Mucosa of stomach (tissue), 1 donor: ENCODE results near the gene NOXA1.

ENCODE experiments used
- H3K27me3 ChIP-seq: one replicate; pipeline ENCODE4 v1.7.0; 2013; ENCODE audit warnings: mild to moderate bottlenecking, low read length; ENCODE audit not compliant: control insufficient read depth, insufficient read depth
- H3K36me3 ChIP-seq: one replicate; pipeline ENCODE4 v1.7.0; 2013; ENCODE audit warnings: low read length; ENCODE audit not compliant: control insufficient read depth, insufficient read depth
- H3K4me1 ChIP-seq: one replicate; pipeline ENCODE4 v1.7.0; 2013; ENCODE audit warnings: mild to moderate bottlenecking, low read length; ENCODE audit not compliant: control insufficient read depth, insufficient read depth
- H3K4me3 ChIP-seq: one replicate; pipeline ENCODE4 v1.7.0; 2013; ENCODE audit warnings: low read length
- H3K9ac ChIP-seq: one replicate; pipeline ENCODE4 v1.7.0; 2013; ENCODE audit warnings: mild to moderate bottlenecking, low read length, moderate library complexity
- H3K9me3 ChIP-seq: one replicate; pipeline ENCODE4 v1.7.0; 2013; ENCODE audit warnings: mild to moderate bottlenecking, low read length, moderate library complexity; ENCODE audit not compliant: control insufficient read depth
- donor health status: Pancreatic carcinoma.

The NOXA1 gene

DNA sequence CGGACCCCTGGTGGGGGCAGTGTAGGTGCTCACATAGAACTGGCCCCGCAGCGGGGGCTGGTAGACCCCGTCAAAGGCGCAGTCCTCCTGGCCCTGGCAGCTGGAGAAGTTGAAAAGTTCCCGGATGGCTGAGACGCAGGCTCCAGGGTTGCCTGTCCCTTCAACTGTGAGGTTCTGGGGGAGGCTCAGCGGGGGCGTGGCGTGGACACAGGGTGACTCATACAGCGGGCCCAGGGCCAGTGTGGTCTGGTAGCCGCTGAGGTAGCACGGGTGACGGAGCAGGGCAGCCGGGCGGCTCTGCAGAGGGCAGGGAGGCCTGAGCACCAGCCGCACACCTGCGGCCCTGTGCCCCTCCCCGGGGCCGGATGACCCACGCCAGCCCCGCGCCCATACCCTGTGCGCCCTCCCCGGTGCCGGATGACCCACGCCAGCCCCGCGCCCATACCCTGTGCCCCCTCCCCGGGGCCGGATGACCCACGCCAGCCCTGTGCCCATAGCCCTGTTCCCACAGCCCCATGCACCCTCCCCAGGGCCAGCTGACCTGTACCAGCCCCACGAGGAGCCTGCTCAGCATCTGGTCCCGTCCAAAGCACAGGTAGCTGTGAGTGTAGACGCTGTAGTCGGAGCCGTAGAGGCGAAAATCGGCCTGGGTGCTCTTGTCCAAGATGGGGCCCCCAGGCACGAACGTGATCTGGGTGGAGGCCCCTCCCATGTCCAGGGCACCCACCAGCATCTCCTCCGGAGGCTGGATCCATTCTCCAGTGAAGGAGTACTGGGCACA lies 13.0 kb downstream of the NOXA1 start:
- Histone ChIP-seq H3K4me3 (peak overlapping the region; percentile 72), H3K27me3 (no peaks in the 10 kb centered on the region), H3K9ac (peak overlapping the region; percentile 83)

DNA sequence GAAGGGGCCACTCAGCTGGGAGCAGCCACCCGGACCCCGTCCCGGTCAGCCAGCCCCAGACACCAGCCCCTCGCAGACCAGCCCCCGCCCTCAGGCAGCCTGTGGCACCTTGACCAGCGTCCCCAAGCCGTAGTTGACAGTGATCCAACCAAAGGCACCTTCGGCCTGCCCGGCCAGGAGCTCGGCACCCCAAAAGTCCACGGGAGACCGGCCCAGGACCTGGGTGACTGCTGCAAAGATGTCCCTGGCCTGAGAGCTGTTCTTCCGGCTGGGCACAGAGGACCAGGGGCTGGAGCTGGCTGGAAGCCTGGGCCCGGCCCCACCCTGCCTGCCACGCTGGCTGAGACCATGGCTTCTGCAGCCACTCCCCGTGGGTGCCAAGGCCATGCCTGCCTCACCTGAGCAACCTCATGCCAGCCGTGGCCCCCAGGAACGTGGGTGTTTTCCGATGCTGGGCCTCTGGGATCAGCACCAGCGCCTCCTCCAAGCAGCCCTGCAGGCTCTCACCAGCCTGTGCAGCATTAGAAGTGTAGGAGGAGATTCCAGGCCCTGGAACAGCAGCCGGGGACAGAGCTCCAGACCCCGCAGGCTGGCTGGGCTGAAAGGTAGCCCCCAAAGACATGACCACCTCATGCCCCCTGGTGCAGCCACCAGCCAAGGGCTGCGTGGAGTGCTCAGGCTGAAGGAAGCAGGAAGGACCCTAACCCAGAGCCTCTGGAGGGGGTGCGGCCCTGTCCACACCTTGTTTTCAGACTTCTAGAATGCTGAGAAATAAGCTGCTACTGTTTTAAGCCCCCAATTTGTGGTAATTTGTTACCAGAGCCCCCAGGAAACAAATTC lies 13.8 kb downstream of the NOXA1 start:
- Histone ChIP-seq H3K27me3 (no peaks in the 10 kb centered on the region), H3K36me3 (no peaks in the 10 kb centered on the region), H3K4me1 (peaks cover 43% of the 10 kb centered on the region), H3K9me3 (no peaks in the 10 kb centered on the region), H3K9ac (peak overlapping the region; percentile 78), H3K4me3 (peak overlapping the region; percentile 72)

More for the DNA sequence above, 13.0 kb downstream of the NOXA1 start:
- H3K4me1 ChIP-seq = peaks cover 43% of the 10 kb centered on the region
- H3K36me3 ChIP-seq = no peaks in the 10 kb centered on the region
- no peaks in the 10 kb centered on the region for H3K9me3 ChIP-seq

DNA sequence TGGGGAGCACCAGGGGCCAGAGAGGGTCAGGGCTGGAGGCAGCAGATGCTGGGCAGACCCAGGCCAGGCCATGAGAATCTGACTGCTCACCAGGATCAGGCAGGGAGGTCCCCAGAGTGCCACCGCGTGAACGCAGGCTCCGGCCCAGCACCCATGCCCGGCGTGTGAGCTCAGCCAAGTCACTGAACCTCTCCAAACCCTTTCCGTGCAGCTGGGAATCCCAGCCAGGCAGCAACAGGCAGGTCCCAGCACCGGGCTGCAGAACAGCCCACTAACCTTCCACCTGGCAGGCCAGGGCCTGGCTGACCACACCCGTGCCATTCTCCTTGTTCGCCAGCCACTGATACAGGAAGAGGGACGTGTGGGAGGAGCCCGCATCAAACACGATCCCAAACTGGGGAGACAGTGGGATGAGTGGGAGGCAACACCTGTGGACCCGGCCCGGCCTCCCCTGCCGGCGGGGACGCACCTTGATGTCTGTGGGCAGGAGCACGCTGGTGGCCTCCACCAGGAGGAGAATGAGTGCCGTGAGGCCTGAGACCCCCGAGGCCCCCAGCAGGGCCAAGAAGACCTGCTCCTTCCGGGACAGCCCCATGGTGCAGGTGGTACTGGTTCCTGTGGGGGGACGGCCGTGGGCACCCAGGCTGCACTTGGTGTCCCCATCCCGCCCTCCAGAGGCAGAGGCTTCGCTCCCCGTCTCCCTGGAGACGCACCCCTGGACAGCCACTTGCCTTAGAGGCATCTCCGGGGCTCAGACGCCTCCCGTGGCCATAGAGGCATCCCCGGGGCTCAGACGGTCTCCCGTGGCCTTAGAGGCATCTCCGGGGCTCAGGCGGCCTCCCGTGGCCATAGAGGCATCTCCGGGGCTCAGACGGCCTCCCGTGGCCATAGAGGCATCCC lies 14.7 kb downstream of the NOXA1 start:
- Histone ChIP-seq H3K9ac (peak overlapping the region; percentile 78), H3K4me1 (peaks cover 43% of the 10 kb centered on the region), H3K36me3 (no peaks in the 10 kb centered on the region), H3K9me3 (no peaks in the 10 kb centered on the region), H3K4me3 (no peak overlapping the region), H3K27me3 (no peaks in the 10 kb centered on the region)

DNA sequence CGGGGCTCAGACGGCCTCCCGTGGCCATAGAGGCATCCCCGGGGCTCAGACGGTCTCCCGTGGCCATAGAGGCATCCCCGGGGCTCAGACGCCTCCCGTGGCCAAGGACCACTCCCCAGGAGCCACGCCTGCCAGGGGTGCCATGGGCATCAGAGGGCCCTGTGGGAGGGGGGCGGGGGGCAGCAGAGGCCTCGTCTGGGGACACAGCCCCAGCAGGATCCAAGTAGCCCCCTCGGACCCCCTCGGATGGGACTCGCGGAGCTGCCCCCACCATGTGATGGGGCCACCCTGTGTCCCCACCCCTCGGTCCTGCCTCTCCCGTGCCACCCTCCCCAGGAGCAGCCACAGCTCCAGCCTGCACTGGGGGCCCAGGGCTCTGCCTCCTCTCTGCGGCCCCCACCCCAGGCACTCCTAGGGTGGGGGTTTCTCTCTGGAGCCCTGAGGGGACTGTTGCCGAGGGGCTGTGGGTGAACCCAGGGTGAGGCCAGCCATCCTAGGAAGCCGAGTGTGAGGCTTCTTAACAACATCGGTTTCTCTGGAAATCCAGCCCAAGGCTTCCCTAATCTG lies 15.5 kb downstream of the NOXA1 start:
- H3K36me3 ChIP-seq = no peaks in the 10 kb centered on the region
- H3K4me1 ChIP-seq = peaks cover 43% of the 10 kb centered on the region
- no peak overlapping the region for H3K9ac ChIP-seq
- no peak overlapping the region for H3K4me3 ChIP-seq
- no peaks in the 10 kb centered on the region for H3K27me3 ChIP-seq
- no peaks in the 10 kb centered on the region for H3K9me3 ChIP-seq

DNA sequence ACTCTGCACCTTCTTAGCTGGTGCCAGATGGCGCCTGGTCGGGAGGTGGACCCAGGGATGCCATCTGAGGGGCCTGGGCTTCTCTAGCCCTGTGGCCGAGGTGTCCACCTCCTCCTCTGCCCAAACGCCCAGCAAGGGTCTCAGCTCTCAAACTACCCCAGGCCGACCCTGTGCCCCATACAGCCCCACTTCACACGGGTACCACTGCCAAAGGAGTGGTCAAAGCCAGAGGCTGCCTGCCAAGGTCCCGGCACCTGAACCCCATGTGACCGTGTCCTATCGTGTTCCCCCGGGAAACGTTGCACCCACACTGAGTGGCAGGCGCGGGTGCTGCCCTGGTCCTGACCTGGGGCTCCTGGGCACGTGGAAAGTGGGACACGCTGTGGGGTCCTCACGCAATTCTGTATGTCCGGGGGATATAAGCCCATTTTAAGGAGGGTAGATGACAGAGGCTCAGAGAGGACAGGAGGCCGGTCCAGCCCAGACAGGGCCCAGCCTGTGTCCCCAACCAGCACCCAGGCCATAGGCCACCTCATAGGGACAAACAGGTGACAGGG lies 16.0 kb downstream of the NOXA1 start:
- Histone ChIP-seq H3K4me1 (peaks cover 43% of the 10 kb centered on the region), H3K9me3 (no peaks in the 10 kb centered on the region), H3K27me3 (no peaks in the 10 kb centered on the region), H3K36me3 (no peaks in the 10 kb centered on the region), H3K4me3 (no peak overlapping the region), H3K9ac (peak overlapping the region; percentile 34)

DNA sequence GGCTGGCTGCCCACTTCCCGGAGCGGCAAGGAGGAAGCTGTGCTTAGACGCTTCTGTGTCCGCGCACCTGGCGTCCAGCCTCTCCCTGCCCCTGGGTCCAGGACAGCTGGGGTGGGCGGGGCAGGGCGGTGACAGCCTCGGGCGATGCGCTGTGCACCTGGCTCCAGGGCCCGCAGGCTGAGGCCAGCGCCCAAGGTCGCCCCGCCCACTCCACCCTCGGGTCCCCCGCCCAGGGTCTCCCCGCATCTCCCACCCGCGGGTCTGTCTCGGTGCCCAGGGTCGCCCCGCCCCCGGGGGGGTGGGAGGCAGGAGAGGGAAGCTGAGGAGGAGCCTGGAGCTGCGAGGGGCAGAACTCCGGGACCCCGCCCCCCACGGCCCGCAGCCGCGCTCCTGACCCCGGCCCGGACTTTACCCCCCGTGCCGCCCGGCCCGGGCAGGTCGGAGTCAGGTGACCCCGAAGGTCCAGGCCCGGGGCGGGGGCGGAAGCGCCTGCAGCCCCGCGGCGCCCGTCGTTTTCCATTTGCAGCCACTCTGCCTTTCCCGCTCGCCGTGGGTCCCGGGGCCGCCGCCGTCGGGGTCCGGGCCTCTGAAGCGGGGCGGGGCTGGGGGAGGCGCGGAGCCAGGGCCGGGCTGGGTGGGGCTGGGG lies 18.2 kb downstream of the NOXA1 start, which contains the start of gene ENTPD8:
Gene ENTPD8, minus strand, starts transcription at position 69 of the 646 bp plus-strand sequence. CDS start 3,072 bp downstream, outside the sequence.
- no peaks in the 10 kb centered on the region for H3K9me3 ChIP-seq
- no peak within 1 kb of the TSS for H3K9ac ChIP-seq
- H3K27me3 ChIP-seq = peaks cover 6% of the 10 kb centered on the region
- peaks cover 41% of the 10 kb centered on the region for H3K4me1 ChIP-seq
- no peak within 1 kb of the TSS for H3K4me3 ChIP-seq
- no peaks in the 10 kb centered on the region for H3K36me3 ChIP-seq

DNA sequence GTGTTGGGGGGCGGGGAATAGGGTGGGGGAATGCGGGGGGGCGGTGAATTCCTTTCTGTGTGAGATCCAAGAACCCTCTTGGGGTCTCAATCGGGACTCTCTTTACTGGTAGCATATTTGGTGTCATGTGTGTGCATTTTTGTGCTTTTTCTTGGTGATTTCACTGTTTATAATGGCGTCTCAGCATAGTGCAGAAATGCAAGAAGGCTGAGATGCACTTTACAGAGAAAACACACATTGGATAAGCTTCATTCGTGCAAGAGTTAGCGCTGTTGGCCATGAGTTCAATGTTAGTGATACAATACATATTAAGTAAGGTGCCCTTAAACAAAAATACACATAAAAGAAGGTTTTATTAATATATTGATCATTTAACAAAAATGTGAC lies 18.7 kb downstream of the NOXA1 start:
- H3K9me3 ChIP-seq = no peaks in the 10 kb centered on the region
- no peaks in the 10 kb centered on the region for H3K36me3 ChIP-seq
- H3K4me3 ChIP-seq = no peak overlapping the region
- peaks cover 8% of the 10 kb centered on the region for H3K27me3 ChIP-seq
- H3K9ac ChIP-seq = no peak overlapping the region
- peaks cover 37% of the 10 kb centered on the region for H3K4me1 ChIP-seq

DNA sequence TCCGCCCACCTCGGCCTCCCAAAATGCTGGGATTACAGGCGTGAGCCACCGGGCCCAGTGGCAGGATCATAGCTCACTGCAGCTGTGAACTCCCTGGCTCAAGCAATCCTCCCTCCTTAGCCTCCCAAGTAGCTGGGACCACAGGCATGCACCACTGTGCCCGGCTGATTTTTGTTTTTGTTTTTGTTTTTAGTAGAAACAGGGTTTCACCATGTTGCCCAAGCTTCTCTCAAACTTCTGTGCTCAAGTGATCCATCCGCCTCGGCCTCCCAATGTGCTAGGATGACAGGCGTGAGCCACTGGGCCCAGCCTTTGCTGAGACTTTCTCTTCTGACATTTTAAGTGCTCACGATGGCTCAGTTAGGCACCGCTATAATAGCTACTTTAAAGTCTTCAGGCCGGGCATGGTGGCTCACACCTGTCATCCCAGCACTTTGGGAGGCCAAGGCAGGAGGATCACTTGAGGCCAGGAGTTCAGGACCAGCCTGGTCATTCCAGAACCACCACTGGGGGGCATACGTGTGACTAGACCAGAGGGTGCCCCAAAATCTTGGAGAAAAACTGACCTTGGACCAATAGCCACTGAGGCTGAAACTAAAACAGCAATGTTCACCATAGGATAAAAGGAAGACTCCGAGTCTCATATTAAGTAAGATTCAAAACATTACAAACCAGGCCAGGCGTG lies 21.1 kb downstream of the NOXA1 start:
- Histone ChIP-seq H3K27me3 (peaks cover 8% of the 10 kb centered on the region), H3K9ac (no peak overlapping the region), H3K4me3 (no peak overlapping the region), H3K36me3 (no peaks in the 10 kb centered on the region), H3K9me3 (no peaks in the 10 kb centered on the region), H3K4me1 (peaks cover 21% of the 10 kb centered on the region)

DNA sequence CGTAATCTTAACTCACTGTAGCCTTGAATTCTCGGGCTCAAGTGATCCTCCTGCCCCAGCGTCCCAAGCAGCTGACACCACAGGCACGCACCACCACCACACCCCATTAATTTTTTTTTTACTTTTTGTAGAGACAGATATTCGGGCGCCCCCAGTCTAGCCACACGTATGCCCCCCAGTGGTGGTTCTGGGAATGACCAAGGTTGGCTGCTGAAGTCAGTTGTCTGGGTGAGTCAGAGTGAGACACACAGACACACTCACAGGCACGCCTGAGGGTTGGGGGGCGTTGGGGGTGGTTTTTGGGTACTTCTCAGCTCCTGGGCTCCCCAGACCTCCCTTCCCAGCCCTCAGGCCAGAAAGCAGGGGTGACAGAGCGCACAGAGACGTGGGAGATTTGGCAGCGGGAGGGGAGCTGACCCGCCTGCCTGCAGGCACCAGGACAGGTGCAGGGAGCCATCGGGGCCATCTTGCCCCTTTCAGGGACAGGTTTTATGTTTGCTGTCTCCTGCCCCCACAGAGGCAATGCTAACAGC lies 22.1 kb downstream of the NOXA1 start:
- no peak overlapping the region for H3K4me3 ChIP-seq
- no peak overlapping the region for H3K9ac ChIP-seq
- no peaks in the 10 kb centered on the region for H3K9me3 ChIP-seq
- H3K27me3 ChIP-seq = peaks cover 8% of the 10 kb centered on the region
- no peaks in the 10 kb centered on the region for H3K36me3 ChIP-seq
- peaks cover 17% of the 10 kb centered on the region for H3K4me1 ChIP-seq

DNA sequence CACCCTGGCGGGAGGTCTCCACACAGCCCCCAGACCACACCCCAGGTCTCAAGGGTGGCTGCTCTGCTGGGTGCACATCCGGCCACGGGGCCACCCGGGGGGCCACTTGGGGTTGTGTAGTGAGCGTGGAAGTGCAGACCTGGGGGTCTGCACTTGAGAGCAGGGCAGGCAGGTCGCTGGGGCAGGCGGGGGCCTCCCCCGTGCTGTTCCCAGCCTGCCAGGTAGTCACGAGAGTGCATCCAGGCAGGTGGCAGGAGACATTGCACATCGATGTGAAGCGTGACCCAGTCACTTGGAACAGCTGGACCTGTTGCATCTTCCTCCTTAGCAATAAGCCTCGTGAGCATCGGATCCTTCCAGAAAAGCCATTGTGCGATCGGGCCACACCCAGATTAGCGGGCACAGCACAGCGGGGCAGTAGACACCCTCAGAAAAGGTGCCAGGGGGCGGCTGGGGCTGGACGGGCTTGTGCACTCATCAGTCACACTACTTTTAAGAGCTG lies 22.8 kb downstream of the NOXA1 start:
- H3K36me3 ChIP-seq = no peaks in the 10 kb centered on the region
- H3K4me3 ChIP-seq = no peak overlapping the region
- peaks cover 17% of the 10 kb centered on the region for H3K4me1 ChIP-seq
- H3K9ac ChIP-seq = no peak overlapping the region
- peaks cover 8% of the 10 kb centered on the region for H3K27me3 ChIP-seq
- H3K9me3 ChIP-seq = no peaks in the 10 kb centered on the region
